ENCODE results near the gene GRAP2. TPM values are rescaled to one million over a fixed set of nuclear protein-coding genes. Genes with fewer than 3 reads are reported as not detected.

The GRAP2 gene
- total and polyA plus RNA-seq, 2 experiments from 2014 or later = 0.42 TPM; not detected in 1

DNA sequence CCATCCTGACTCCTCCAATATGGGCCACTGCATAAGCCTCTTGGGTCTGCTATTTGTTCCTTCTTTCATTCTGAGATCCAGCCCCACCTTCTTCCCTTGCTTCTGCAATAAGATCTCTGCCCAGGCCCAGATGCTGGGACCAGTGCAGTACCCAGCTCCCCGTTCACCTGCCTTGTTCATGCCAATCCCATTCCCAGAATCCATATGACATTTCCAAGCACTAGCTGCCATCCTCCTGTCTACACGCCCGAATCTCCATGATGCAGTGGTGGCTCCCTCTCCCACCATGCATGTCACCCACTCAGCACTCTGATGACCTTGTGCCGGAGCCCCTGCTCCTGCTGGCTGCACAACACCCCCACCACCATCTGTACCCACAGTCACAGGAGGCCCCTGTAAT is 82.5 kb downstream of the GRAP2 start (continued):
- TF ChIP-seq, protein P1, sequence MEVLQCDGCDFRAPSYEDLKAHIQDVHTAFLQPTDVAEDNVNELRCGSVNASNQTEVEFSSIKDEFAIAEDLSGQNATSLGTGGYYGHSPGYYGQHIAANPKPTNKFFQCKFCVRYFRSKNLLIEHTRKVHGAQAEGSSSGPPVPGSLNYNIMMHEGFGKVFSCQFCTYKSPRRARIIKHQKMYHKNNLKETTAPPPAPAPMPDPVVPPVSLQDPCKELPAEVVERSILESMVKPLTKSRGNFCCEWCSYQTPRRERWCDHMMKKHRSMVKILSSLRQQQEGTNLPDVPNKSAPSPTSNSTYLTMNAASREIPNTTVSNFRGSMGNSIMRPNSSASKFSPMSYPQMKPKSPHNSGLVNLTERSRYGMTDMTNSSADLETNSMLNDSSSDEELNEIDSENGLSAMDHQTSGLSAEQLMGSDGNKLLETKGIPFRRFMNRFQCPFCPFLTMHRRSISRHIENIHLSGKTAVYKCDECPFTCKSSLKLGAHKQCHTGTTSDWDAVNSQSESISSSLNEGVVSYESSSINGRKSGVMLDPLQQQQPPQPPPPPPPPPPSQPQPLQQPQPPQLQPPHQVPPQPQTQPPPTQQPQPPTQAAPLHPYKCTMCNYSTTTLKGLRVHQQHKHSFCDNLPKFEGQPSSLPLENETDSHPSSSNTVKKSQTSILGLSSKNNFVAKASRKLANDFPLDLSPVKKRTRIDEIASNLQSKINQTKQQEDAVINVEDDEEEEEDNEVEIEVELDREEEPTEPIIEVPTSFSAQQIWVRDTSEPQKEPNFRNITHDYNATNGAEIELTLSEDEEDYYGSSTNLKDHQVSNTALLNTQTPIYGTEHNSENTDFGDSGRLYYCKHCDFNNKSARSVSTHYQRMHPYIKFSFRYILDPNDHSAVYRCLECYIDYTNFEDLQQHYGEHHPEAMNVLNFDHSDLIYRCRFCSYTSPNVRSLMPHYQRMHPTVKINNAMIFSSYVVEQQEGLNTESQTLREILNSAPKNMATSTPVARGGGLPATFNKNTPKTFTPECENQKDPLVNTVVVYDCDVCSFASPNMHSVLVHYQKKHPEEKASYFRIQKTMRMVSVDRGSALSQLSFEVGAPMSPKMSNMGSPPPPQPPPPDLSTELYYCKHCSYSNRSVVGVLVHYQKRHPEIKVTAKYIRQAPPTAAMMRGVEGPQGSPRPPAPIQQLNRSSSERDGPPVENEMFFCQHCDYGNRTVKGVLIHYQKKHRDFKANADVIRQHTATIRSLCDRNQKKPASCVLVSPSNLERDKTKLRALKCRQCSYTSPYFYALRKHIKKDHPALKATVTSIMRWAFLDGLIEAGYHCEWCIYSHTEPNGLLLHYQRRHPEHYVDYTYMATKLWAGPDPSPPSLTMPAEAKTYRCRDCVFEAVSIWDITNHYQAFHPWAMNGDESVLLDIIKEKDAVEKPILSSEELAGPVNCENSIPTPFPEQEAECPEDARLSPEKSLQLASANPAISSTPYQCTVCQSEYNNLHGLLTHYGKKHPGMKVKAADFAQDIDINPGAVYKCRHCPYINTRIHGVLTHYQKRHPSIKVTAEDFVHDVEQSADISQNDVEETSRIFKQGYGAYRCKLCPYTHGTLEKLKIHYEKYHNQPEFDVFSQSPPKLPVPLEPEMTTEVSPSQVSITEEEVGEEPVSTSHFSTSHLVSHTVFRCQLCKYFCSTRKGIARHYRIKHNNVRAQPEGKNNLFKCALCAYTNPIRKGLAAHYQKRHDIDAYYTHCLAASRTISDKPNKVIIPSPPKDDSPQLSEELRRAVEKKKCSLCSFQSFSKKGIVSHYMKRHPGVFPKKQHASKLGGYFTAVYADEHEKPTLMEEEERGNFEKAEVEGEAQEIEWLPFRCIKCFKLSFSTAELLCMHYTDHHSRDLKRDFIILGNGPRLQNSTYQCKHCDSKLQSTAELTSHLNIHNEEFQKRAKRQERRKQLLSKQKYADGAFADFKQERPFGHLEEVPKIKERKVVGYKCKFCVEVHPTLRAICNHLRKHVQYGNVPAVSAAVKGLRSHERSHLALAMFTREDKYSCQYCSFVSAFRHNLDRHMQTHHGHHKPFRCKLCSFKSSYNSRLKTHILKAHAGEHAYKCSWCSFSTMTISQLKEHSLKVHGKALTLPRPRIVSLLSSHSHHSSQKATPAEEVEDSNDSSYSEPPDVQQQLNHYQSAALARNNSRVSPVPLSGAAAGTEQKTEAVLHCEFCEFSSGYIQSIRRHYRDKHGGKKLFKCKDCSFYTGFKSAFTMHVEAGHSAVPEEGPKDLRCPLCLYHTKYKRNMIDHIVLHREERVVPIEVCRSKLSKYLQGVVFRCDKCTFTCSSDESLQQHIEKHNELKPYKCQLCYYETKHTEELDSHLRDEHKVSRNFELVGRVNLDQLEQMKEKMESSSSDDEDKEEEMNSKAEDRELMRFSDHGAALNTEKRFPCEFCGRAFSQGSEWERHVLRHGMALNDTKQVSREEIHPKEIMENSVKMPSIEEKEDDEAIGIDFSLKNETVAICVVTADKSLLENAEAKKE (CRISPR knock-in tag; IDR thresholded peaks at IDR 0.05) = no peak
- TF ChIP-seq CREB1 (CRISPR knock-in tag; IDR thresholded peaks at IDR 0.05; ENCODE audit: low read depth) (no peak), POLR2AphosphoS5 (IDR thresholded peaks at IDR 0.05; ENCODE audit: low read depth) (no peak), ZNF114 (CRISPR knock-in tag; IDR thresholded peaks at IDR 0.05) (no peak), EZH2phosphoT487 (IDR thresholded peaks at IDR 0.05; ENCODE audit: unreplicated experiment) (no peak), STAT1 (IDR thresholded peaks at IDR 0.05; ENCODE audit: unreplicated experiment) (no peak), EZH2 (IDR thresholded peaks at IDR 0.05; ENCODE audit: low read depth, unreplicated experiment) (no peak), ZNF331 (CRISPR knock-in tag; IDR thresholded peaks at IDR 0.05; ENCODE audit: low read depth) (no peak)
- TF ChIP-seq, protein P2, sequence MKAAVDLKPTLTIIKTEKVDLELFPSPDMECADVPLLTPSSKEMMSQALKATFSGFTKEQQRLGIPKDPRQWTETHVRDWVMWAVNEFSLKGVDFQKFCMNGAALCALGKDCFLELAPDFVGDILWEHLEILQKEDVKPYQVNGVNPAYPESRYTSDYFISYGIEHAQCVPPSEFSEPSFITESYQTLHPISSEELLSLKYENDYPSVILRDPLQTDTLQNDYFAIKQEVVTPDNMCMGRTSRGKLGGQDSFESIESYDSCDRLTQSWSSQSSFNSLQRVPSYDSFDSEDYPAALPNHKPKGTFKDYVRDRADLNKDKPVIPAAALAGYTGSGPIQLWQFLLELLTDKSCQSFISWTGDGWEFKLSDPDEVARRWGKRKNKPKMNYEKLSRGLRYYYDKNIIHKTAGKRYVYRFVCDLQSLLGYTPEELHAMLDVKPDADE (IDR thresholded peaks at IDR 0.05) = no peak
- TF ChIP-seq, protein P3, sequence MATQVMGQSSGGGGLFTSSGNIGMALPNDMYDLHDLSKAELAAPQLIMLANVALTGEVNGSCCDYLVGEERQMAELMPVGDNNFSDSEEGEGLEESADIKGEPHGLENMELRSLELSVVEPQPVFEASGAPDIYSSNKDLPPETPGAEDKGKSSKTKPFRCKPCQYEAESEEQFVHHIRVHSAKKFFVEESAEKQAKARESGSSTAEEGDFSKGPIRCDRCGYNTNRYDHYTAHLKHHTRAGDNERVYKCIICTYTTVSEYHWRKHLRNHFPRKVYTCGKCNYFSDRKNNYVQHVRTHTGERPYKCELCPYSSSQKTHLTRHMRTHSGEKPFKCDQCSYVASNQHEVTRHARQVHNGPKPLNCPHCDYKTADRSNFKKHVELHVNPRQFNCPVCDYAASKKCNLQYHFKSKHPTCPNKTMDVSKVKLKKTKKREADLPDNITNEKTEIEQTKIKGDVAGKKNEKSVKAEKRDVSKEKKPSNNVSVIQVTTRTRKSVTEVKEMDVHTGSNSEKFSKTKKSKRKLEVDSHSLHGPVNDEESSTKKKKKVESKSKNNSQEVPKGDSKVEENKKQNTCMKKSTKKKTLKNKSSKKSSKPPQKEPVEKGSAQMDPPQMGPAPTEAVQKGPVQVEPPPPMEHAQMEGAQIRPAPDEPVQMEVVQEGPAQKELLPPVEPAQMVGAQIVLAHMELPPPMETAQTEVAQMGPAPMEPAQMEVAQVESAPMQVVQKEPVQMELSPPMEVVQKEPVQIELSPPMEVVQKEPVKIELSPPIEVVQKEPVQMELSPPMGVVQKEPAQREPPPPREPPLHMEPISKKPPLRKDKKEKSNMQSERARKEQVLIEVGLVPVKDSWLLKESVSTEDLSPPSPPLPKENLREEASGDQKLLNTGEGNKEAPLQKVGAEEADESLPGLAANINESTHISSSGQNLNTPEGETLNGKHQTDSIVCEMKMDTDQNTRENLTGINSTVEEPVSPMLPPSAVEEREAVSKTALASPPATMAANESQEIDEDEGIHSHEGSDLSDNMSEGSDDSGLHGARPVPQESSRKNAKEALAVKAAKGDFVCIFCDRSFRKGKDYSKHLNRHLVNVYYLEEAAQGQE (IDR thresholded peaks at IDR 0.05; ENCODE audit: unreplicated experiment) = no peak
